ENCODE measurements around the gene EXOC6. TPM values are rescaled to one million over a fixed set of nuclear protein-coding genes. Genes with fewer than 3 reads are reported as not detected.
A peak's percentile ranks its signal among the peaks of the same experiment; 100 is the strongest.

The EXOC6 gene
- 32.9 and 37.7 TPM in 2 replicates for total RNA-seq (2014; rRNA removed; shearing (Covaris generic))
- polyA plus RNA-seq (2014; cell fraction: nucleus; rRNA removed) = 23.4 and 29.4 TPM in 2 replicates

- DNase-seq (ENCODE audit: extremely low read depth, low read depth) = peak; percentile 80
Measured at GRCh38 chr10:92848441-92849233, at the start of gene EXOC6. Gene EXOC6, plus strand, starts transcription at chr10:92848520. Its CDS starts 14 bp downstream, at chr10:92848534.

- DNase-seq (ENCODE audit: extremely low read depth, low read depth) = no peak
Measured at GRCh38 chr10:92799568-92799967, 48.8 kb upstream of the EXOC6 start.

GRCh38 chr10:92800134-92800733 is 48.1 kb upstream of the EXOC6 start:
- no peak for DNase-seq (ENCODE audit: extremely low read depth, low read depth)

GRCh38 chr10:92801978-92802872 is 46.1 kb upstream of the EXOC6 start:
- DNase-seq (ENCODE audit: extremely low read depth, low read depth) = no peak

GRCh38 chr10:92809840-92810239 is 38.5 kb upstream of the EXOC6 start:
- no peak for DNase-seq (ENCODE audit: extremely low read depth, low read depth)

GRCh38 chr10:92810934-92811532 is 37.3 kb upstream of the EXOC6 start:
- no peak for DNase-seq (ENCODE audit: extremely low read depth, low read depth)

- no peak for DNase-seq (ENCODE audit: extremely low read depth, low read depth)
Measured at GRCh38 chr10:92811986-92812385, 36.3 kb upstream of the EXOC6 start.

- no peak for DNase-seq (ENCODE audit: extremely low read depth, low read depth)
Measured at GRCh38 chr10:92813979-92814378, 34.3 kb upstream of the EXOC6 start.

- DNase-seq (ENCODE audit: extremely low read depth, low read depth) = no peak
Measured at GRCh38 chr10:92814790-92815189, 33.5 kb upstream of the EXOC6 start.

GRCh38 chr10:92816091-92816531 is 32.2 kb upstream of the EXOC6 start:
- no peak for DNase-seq (ENCODE audit: extremely low read depth, low read depth)

- peak; percentile 67 for DNase-seq (ENCODE audit: extremely low read depth, low read depth)
Measured at GRCh38 chr10:92822060-92822634, 26.2 kb upstream of the EXOC6 start.

GRCh38 chr10:92822964-92823363 is 25.4 kb upstream of the EXOC6 start:
- DNase-seq (ENCODE audit: extremely low read depth, low read depth) = no peak

- DNase-seq (ENCODE audit: extremely low read depth, low read depth) = no peak
Measured at GRCh38 chr10:92826061-92826460, 22.3 kb upstream of the EXOC6 start.

- DNase-seq (ENCODE audit: extremely low read depth, low read depth) = no peak
Measured at GRCh38 chr10:92826504-92826903, 21.8 kb upstream of the EXOC6 start.

GRCh38 chr10:92829042-92829785 is 19.1 kb upstream of the EXOC6 start:
- no peak for DNase-seq (ENCODE audit: extremely low read depth, low read depth)

- no peak for DNase-seq (ENCODE audit: extremely low read depth, low read depth)
Measured at GRCh38 chr10:92829786-92830377, 18.4 kb upstream of the EXOC6 start.

- DNase-seq (ENCODE audit: extremely low read depth, low read depth) = no peak
Measured at GRCh38 chr10:92830478-92831389, 17.6 kb upstream of the EXOC6 start.

GRCh38 chr10:92832121-92832520 is 16.2 kb upstream of the EXOC6 start:
- no peak for DNase-seq (ENCODE audit: extremely low read depth, low read depth)

All from NCI-H460 (cell line).